Epithelial cell of alveolus of lung (primary cell): ENCODE results near the gene GAS7. TPM values are rescaled to one million over a fixed set of nuclear protein-coding genes. Genes with fewer than 3 reads are reported as not detected.

ENCODE experiments used
- total RNA-seq: library from RNA; depleted of rRNA; stranded (reverse); fragments of >200 nt; gene quantifications from 2 replicates; pipeline ENCODE4 v1.2.1, GENCODE V29; 2015

Gene GAS7
- 2.1 and 12.4 TPM in 2 replicates for total RNA-seq

DNA sequence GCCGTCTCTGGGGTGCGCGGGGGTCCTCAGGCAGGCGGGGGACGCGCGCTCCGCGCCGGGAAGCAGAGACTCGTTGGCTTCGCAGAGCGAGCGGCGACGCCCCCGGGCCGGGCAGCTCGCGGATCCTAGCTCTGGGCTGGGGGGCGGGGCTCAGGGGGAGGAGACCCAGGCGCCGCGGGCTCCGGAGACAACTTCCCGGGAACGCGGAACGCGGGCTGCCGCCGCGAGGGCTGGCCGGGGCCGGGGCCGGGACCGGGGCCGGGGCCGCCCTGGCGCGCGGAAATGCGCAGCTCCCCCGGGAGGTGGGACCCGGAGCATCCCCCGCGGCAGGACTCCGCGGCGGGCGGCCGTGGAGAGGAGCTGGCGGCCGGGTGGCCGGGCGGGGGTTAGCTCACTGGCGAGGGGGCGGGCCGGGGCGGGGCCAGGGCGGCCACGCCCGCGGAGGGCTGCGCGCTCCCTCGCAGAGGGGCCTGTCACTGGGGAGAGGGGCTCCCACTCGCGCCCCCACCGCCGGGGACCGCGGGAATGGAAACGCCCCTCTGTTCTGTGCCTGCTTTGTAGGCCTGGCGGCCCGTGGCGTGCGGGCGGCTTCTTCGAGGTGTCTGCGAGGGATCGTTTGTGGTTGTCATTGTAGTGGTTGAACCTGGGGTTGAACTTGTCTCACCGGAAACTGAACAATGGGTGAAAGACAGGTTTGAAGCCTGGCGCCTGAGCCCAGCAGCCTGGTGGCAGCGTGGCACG is at the start of gene GAS7:
Gene GAS7, minus strand, starts transcription at position 98 of the 741 bp plus-strand sequence.

DNA sequence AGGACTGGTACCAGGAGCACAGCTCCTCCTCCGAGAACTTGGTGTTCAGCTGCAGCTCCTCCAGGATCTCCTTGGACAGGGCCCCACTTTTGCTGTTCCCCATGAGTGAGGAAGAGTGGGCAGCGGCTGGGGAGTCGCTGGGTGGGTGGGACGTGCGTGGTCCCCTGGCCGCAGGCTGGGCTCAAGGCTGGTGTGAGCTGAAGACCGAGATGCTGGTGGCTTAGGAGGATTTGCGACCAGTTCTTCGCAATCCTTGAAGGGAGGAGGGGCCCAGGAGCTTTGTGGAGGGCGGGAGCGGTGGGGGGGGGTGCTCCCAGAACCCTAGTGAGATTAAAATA is 293.4 kb downstream of the GAS7 start, which contains the start of gene RCVRN:
Gene RCVRN, minus strand, starts transcription at position 194 of the 338 bp plus-strand sequence. Its CDS starts 91 bp downstream, at position 103.

Other genes starting within 250 kb of the GAS7 start
- not detected in 2 replicates for gene MYH13, start 174.4 kb upstream of the GAS7 start, total RNA-seq
- gene MYH8, start 223.3 kb upstream of the GAS7 start, total RNA-seq = 0.88 TPM in 1 of 2 replicates, not detected in the other